ENCODE data around the gene ANAPC10.

Gene ANAPC10

DNA sequence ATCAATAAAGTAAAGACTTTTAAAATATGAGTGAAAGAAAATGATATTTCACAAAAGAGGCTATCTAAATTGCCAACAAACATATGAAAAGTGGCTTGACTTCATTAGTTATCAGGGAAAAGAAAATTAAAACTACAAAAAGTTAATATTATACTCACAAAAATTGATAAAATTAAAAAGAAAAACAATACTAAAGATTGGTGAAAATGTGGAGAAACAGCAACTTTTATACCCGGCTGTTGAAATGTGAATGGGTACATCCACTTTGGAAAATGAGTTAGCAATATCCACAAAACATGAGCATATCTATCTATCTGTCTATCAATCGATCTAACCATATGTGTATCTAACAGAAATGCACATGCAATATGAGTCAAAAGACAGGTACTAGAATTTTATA lies 122.3 kb downstream of the ANAPC10 start:
- DNase-seq (ENCODE audit: insufficient read length, low spot score) = no peak
- TF ChIP-seq POLR2A (IDR thresholded peaks at IDR 0.05; ENCODE audit: low read depth, low read length) (no peak), TAF1 (IDR thresholded peaks at IDR 0.05; ENCODE audit: low read depth, low read length) (no peak), PAX5 (IDR thresholded peaks at IDR 0.05; ENCODE audit: insufficient read depth, low read length, severe bottlenecking) (no peak), POU2F2 (IDR thresholded peaks at IDR 0.05; ENCODE audit: low read depth, low read length) (no peak), POLR2AphosphoS5 (IDR thresholded peaks at IDR 0.05; ENCODE audit: low read depth, low read length) (no peak), SPI1 (IDR thresholded peaks at IDR 0.05; ENCODE audit: low read depth, low read length) (no peak)
- no peak for FAIRE-seq

GRCh38 chr4:144970597-144970996 lies 127.4 kb downstream of the ANAPC10 start:
- TF ChIP-seq POLR2A (IDR thresholded peaks at IDR 0.05; ENCODE audit: low read depth, low read length) (no peak), POLR2AphosphoS5 (IDR thresholded peaks at IDR 0.05; ENCODE audit: low read depth, low read length) (no peak), PAX5 (IDR thresholded peaks at IDR 0.05; ENCODE audit: insufficient read depth, low read length, severe bottlenecking) (no peak), SPI1 (IDR thresholded peaks at IDR 0.05; ENCODE audit: low read depth, low read length) (no peak), TAF1 (IDR thresholded peaks at IDR 0.05; ENCODE audit: low read depth, low read length) (no peak), POU2F2 (IDR thresholded peaks at IDR 0.05; ENCODE audit: low read depth, low read length) (no peak)
- FAIRE-seq = peak; percentile 20
- DNase-seq (ENCODE audit: insufficient read length, low spot score) = no peak

DNA sequence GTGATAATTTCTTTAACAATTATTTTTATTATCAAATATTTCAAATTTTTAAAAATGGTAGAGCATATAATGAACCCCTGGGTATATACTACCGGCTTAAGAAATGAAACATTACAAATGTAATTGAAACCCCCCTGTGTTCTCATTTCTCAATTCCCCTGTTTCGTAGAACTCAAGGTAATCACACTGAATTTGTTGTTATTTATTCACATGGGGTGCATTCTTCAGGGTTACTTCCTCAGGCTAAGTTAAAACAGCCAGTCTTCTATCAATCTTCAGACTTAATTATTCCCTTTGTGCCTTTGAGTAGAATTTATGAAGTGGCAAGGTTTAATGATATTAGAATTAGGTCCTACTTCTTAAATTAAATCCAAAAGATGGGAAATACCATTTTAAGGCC lies 128.2 kb downstream of the ANAPC10 start:
- no peak for DNase-seq (ENCODE audit: insufficient read length, low spot score)
- TF ChIP-seq SPI1 (IDR thresholded peaks at IDR 0.05; ENCODE audit: low read depth, low read length) (0 out of 2 replicates have a peak, but pooled peaks have one; percentile 23), POLR2A (IDR thresholded peaks at IDR 0.05; ENCODE audit: low read depth, low read length) (no peak)

GRCh38 chr4:144968606-144969005 lies 129.4 kb downstream of the ANAPC10 start:
- FAIRE-seq (peak; percentile 69), DNase-seq (ENCODE audit: insufficient read length, low spot score) (no peak)
- no peak for TF ChIP-seq POU2F2 (IDR thresholded peaks at IDR 0.05; ENCODE audit: low read depth, low read length)
- no peak for TF ChIP-seq PAX5 (IDR thresholded peaks at IDR 0.05; ENCODE audit: insufficient read depth, low read length, severe bottlenecking)
- TF ChIP-seq SPI1 (IDR thresholded peaks at IDR 0.05; ENCODE audit: low read depth, low read length) = no peak
- no peak for TF ChIP-seq POLR2AphosphoS5 (IDR thresholded peaks at IDR 0.05; ENCODE audit: low read depth, low read length)
- TF ChIP-seq POLR2A (IDR thresholded peaks at IDR 0.05; ENCODE audit: low read depth, low read length) = no peak
- no peak for TF ChIP-seq TAF1 (IDR thresholded peaks at IDR 0.05; ENCODE audit: low read depth, low read length)

More for the DNA sequence above, 128.2 kb downstream of the ANAPC10 start:
- no peak for FAIRE-seq

DNA sequence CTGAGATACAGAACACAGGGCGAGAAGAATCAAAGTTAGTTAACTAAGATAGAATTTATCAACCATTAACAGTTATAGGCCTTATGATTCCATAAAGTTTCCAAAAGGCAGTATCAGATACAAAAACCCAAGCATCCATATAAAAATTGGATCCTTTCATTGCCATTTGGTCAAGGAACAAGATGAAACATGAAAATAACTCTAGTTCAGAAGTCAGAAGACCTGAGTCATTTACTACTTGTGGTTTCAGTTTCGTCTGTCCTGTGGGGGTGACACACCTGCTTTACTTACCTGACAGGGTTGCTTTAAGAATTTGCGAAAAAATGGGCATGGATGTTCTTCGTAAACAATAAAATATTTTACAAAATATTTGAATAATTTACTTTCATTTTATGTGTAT lies 130.8 kb downstream of the ANAPC10 start:
- DNase-seq (ENCODE audit: insufficient read length, low spot score) (no peak), FAIRE-seq (no peak)
- TF ChIP-seq PAX5 (IDR thresholded peaks at IDR 0.05; ENCODE audit: insufficient read depth, low read length, severe bottlenecking) (no peak), POLR2A (IDR thresholded peaks at IDR 0.05; ENCODE audit: low read depth, low read length) (no peak)

DNA sequence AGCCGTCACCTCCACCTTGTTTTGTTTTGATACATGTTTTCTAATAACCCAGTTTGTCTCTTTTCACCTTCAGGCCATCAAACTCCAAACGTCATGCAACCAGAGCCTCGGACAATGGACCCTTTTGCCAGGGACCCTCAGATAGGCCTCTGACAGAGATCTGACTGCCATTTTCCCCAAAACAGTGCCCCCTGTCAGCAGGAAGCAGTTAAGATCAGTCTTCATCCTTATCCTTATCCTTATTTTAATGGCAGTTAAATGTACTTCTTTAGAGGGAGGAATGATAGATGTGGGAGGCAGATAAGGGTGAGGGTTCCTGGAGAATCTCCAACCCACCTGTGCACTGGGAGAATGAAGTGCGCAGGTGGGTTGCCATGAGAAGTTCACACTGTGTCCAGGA lies 135.7 kb downstream of the ANAPC10 start:
- FAIRE-seq = no peak
- no peak for DNase-seq (ENCODE audit: insufficient read length, low spot score)
- TF ChIP-seq POLR2AphosphoS5 (IDR thresholded peaks at IDR 0.05; ENCODE audit: low read depth, low read length) = no peak
- no peak for TF ChIP-seq POU2F2 (IDR thresholded peaks at IDR 0.05; ENCODE audit: low read depth, low read length)
- no peak for TF ChIP-seq SPI1 (IDR thresholded peaks at IDR 0.05; ENCODE audit: low read depth, low read length)
- TF ChIP-seq TAF1 (IDR thresholded peaks at IDR 0.05; ENCODE audit: low read depth, low read length) = no peak
- no peak for TF ChIP-seq PAX5 (IDR thresholded peaks at IDR 0.05; ENCODE audit: insufficient read depth, low read length, severe bottlenecking)
- TF ChIP-seq POLR2A (IDR thresholded peaks at IDR 0.05; ENCODE audit: low read depth, low read length) = no peak

GRCh38 chr4:144955104-144955503 lies 142.9 kb downstream of the ANAPC10 start:
- FAIRE-seq (no peak), DNase-seq (ENCODE audit: insufficient read length, low spot score) (no peak)
- TF ChIP-seq SPI1 (IDR thresholded peaks at IDR 0.05; ENCODE audit: low read depth, low read length) = no peak
- TF ChIP-seq TAF1 (IDR thresholded peaks at IDR 0.05; ENCODE audit: low read depth, low read length) = no peak
- no peak for TF ChIP-seq PAX5 (IDR thresholded peaks at IDR 0.05; ENCODE audit: insufficient read depth, low read length, severe bottlenecking)
- no peak for TF ChIP-seq POLR2AphosphoS5 (IDR thresholded peaks at IDR 0.05; ENCODE audit: low read depth, low read length)
- TF ChIP-seq POLR2A (IDR thresholded peaks at IDR 0.05; ENCODE audit: low read depth, low read length) = no peak
- no peak for TF ChIP-seq POU2F2 (IDR thresholded peaks at IDR 0.05; ENCODE audit: low read depth, low read length)

- DNase-seq (ENCODE audit: insufficient read length, low spot score) (no peak), FAIRE-seq (no peak)
- TF ChIP-seq POU2F2 (IDR thresholded peaks at IDR 0.05; ENCODE audit: low read depth, low read length) (no peak), POLR2AphosphoS5 (IDR thresholded peaks at IDR 0.05; ENCODE audit: low read depth, low read length) (no peak), PAX5 (IDR thresholded peaks at IDR 0.05; ENCODE audit: insufficient read depth, low read length, severe bottlenecking) (no peak), SPI1 (IDR thresholded peaks at IDR 0.05; ENCODE audit: low read depth, low read length) (no peak), TAF1 (IDR thresholded peaks at IDR 0.05; ENCODE audit: low read depth, low read length) (no peak), POLR2A (IDR thresholded peaks at IDR 0.05; ENCODE audit: low read depth, low read length) (no peak)
Measured at GRCh38 chr4:144954230-144954629, 143.8 kb downstream of the ANAPC10 start.

DNA sequence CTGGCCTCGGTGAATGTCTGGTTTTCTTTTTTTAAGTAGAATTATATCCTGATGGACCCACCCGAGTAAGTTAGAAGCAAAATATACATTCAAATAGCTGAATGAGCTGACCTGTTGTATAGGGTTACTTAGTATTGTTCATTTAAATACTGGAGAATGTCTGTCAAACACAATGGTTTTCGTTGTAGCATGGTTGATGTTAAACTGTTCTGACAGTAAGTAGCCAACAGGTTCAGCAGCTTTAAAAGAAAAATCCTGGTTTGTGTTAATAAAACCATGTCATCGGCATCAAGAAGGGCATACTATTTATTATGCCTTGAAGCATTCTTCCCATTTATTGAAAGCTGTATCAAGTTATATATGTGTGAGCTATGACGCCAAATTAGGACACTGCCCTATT lies 149.6 kb downstream of the ANAPC10 start:
- DNase-seq (ENCODE audit: insufficient read length, low spot score) (no peak), FAIRE-seq (no peak)
- TF ChIP-seq SPI1 (IDR thresholded peaks at IDR 0.05; ENCODE audit: low read depth, low read length) = no peak
- TF ChIP-seq PAX5 (IDR thresholded peaks at IDR 0.05; ENCODE audit: insufficient read depth, low read length, severe bottlenecking) = no peak
- TF ChIP-seq POLR2A (IDR thresholded peaks at IDR 0.05; ENCODE audit: low read depth, low read length) = no peak
- no peak for TF ChIP-seq POU2F2 (IDR thresholded peaks at IDR 0.05; ENCODE audit: low read depth, low read length)
- TF ChIP-seq TAF1 (IDR thresholded peaks at IDR 0.05; ENCODE audit: low read depth, low read length) = no peak
- TF ChIP-seq POLR2AphosphoS5 (IDR thresholded peaks at IDR 0.05; ENCODE audit: low read depth, low read length) = no peak

- DNase-seq (ENCODE audit: insufficient read length, low spot score) = no peak
- TF ChIP-seq POLR2AphosphoS5 (IDR thresholded peaks at IDR 0.05; ENCODE audit: low read depth, low read length) (no peak), TAF1 (IDR thresholded peaks at IDR 0.05; ENCODE audit: low read depth, low read length) (no peak), POU2F2 (IDR thresholded peaks at IDR 0.05; ENCODE audit: low read depth, low read length) (no peak), PAX5 (IDR thresholded peaks at IDR 0.05; ENCODE audit: insufficient read depth, low read length, severe bottlenecking) (no peak), POLR2A (IDR thresholded peaks at IDR 0.05; ENCODE audit: low read depth, low read length) (no peak), SPI1 (IDR thresholded peaks at IDR 0.05; ENCODE audit: low read depth, low read length) (no peak)
Measured at GRCh38 chr4:144948009-144948408, 150.0 kb downstream of the ANAPC10 start.

More at GRCh38 chr4:144948009-144948408, 150.0 kb downstream of the ANAPC10 start:
- FAIRE-seq = no peak
